MM.1S (cell line): ENCODE measurements around the gene JDP2.

Experiments used
- EZH2phosphoT487 ChIP-seq: fragments of 300-600 bp; sonication (generic); IDR thresholded peaks from 2 replicates; pipeline ENCODE4 v1.6.1; 2018; ENCODE audit warnings: antibody characterized with exemption, low read length
- TF ChIP-seq, protein P1 (sequence below): fragments of 300-600 bp; sonication (generic); IDR thresholded peaks from 2 replicates; pipeline ENCODE4 v1.5.1; 2016; ENCODE audit warnings: antibody characterized with exemption, low read length, mixed read lengths

DNA sequence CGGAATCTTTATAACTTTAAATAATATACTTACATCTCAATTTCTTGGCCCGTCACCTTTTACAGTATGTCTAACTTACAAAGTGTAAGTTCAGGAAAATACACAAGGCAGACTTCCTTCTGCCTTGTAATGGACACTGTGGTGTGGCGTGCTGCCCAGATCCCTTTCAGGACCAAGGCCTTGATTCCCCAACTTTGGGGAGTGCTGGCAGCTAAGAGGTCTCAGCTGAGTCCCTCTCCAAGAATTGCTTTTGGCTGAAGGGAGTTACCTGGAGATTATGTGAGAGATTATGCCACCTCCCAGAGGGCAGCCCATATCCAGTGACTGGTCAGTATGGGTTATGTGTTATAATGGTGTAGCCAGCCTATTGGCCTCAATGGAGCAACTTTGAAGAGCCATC is 73.3 kb downstream of the JDP2 start:
- TF ChIP-seq, protein P1, sequence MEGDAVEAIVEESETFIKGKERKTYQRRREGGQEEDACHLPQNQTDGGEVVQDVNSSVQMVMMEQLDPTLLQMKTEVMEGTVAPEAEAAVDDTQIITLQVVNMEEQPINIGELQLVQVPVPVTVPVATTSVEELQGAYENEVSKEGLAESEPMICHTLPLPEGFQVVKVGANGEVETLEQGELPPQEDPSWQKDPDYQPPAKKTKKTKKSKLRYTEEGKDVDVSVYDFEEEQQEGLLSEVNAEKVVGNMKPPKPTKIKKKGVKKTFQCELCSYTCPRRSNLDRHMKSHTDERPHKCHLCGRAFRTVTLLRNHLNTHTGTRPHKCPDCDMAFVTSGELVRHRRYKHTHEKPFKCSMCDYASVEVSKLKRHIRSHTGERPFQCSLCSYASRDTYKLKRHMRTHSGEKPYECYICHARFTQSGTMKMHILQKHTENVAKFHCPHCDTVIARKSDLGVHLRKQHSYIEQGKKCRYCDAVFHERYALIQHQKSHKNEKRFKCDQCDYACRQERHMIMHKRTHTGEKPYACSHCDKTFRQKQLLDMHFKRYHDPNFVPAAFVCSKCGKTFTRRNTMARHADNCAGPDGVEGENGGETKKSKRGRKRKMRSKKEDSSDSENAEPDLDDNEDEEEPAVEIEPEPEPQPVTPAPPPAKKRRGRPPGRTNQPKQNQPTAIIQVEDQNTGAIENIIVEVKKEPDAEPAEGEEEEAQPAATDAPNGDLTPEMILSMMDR, result no peak
- no peak for TF ChIP-seq EZH2phosphoT487
